ENCODE data around the gene DENND2C.

DENND2C gene

GRCh38 chr1:114685851-114686250 is 16.0 kb upstream of the DENND2C start:
- no peak for DNase-seq (ENCODE audit: low spot score)

GRCh38 chr1:114677691-114678090 is 7.8 kb upstream of the DENND2C start:
- no peak for DNase-seq (ENCODE audit: low spot score)

- DNase-seq (ENCODE audit: low spot score) = no peak
These were observed 6.3 kb upstream of the DENND2C start for GRCh38 chr1:114676115-114676514.

GRCh38 chr1:114671939-114672275 is 2.1 kb upstream of the DENND2C start:
- no peak for DNase-seq (ENCODE audit: low spot score)

- no peak for DNase-seq (ENCODE audit: low spot score)
These were observed 1.4 kb upstream of the DENND2C start for GRCh38 chr1:114671011-114671938.

- peak; percentile 92 for DNase-seq (ENCODE audit: low spot score)
These were observed 498 bp upstream of the DENND2C start for GRCh38 chr1:114670083-114671010.

- DNase-seq (ENCODE audit: low spot score) = peak; percentile 2
These were observed 876 bp downstream of the DENND2C start for GRCh38 chr1:114668784-114669561.

GRCh38 chr1:114668373-114668772 is 1.5 kb downstream of the DENND2C start:
- no peak for DNase-seq (ENCODE audit: low spot score)

GRCh38 chr1:114666954-114667353 is 2.9 kb downstream of the DENND2C start:
- no peak for DNase-seq (ENCODE audit: low spot score)

GRCh38 chr1:114660238-114660637 is 9.6 kb downstream of the DENND2C start:
- no peak for DNase-seq (ENCODE audit: low spot score)

GRCh38 chr1:114651893-114652292 is 18.0 kb downstream of the DENND2C start:
- no peak for DNase-seq (ENCODE audit: low spot score)

- DNase-seq (ENCODE audit: low spot score) = no peak
These were observed 21.3 kb downstream of the DENND2C start for GRCh38 chr1:114648503-114648902.

GRCh38 chr1:114641377-114641776 is 28.5 kb downstream of the DENND2C start:
- DNase-seq (ENCODE audit: low spot score) = no peak

- no peak for DNase-seq (ENCODE audit: low spot score)
These were observed 30.9 kb downstream of the DENND2C start for GRCh38 chr1:114638910-114639309.

- no peak for DNase-seq (ENCODE audit: low spot score)
These were observed 37.4 kb downstream of the DENND2C start for GRCh38 chr1:114632427-114632826.

GRCh38 chr1:114627107-114627506 is 42.7 kb downstream of the DENND2C start:
- DNase-seq (ENCODE audit: low spot score) = no peak

- no peak for DNase-seq (ENCODE audit: low spot score)
These were observed 46.5 kb downstream of the DENND2C start for GRCh38 chr1:114623364-114623763.

GRCh38 chr1:114620419-114620818 is 49.4 kb downstream of the DENND2C start:
- DNase-seq (ENCODE audit: low spot score) = no peak

GRCh38 chr1:114618606-114619005 is 51.2 kb downstream of the DENND2C start:
- DNase-seq (ENCODE audit: low spot score) = no peak

GRCh38 chr1:114610546-114611245 is 59.2 kb downstream of the DENND2C start:
- DNase-seq (ENCODE audit: low spot score) = no peak

GRCh38 chr1:114609826-114610225 is 60.0 kb downstream of the DENND2C start:
- no peak for DNase-seq (ENCODE audit: low spot score)
